ENCODE data around the gene GPBP1L1. TPM values are rescaled to one million over a fixed set of nuclear protein-coding genes. Genes with fewer than 3 reads are reported as not detected.

Gene GPBP1L1
- total and polyA plus RNA-seq, 2 of the 13 experiments (the other 11 are each of a cell fraction or from before 2014, with no cell fraction given): 45.9 to 86.1 TPM

- H2AFZ ChIP-seq (ENCODE audit: low read length): no peak overlapping the region
- intact Hi-C loops (cut with micrococcal nuclease; ENCODE audit: unreplicated experiment) (no loop called here), in situ Hi-C loops (cut with HindIII; ENCODE audit: extremely low pct_ligation_motif_present, low pct_unique_long_range_greater_than_20kb) (no loop called here)
- TF ChIP-seq MAZ (IDR thresholded peaks at IDR 0.05; ENCODE audit: borderline replicate concordance, low read depth, low read length) (no peak), MAZ (CRISPR knock-in tag; IDR thresholded peaks at IDR 0.05; ENCODE audit: low read depth) (no peak), SMAD3 (CRISPR knock-in tag; IDR thresholded peaks at IDR 0.05) (no peak), HES4 (CRISPR knock-in tag; IDR thresholded peaks at IDR 0.05; ENCODE audit: borderline replicate concordance) (no peak), HNF4A (CRISPR knock-in tag; IDR thresholded peaks at IDR 0.05) (no peak), DMTF1 (CRISPR knock-in tag; IDR thresholded peaks at IDR 0.05) (no peak)
- ChIA-PET POLR2A (interaction anchor here (1.6 kb wide), 1 partner anchor 20 kb away, joined by 3 read pairs; no protein-coding TSS in a partner anchor), CTCF (ENCODE audit: low intra/inter-chr PET ratio, low total read pairs) (no interaction called here)
- peaks cover 96% of the 10 kb centered on the region for H3K79me2 ChIP-seq (ENCODE audit: insufficient read depth, low read length)
- peaks cover 89% of the 10 kb centered on the region for H4K20me1 ChIP-seq (ENCODE audit: insufficient read depth, low read length)
- H3K27ac ChIP-seq (ENCODE audit: extremely low read length, insufficient read depth, low read length): no peak overlapping the region
- FAIRE-seq (no peak), DNase-seq (ENCODE audit: low spot score) (no peak), ATAC-seq (no peak)
- H3K4me2 ChIP-seq (ENCODE audit: low read depth, low read length): no peak overlapping the region
- no peak overlapping the region for H3K9ac ChIP-seq (ENCODE audit: insufficient read depth, low read depth, low read length)
- H3K36me3 ChIP-seq (replicated peaks in 1 of 2; ENCODE audit: control insufficient read depth in 1 of 2, insufficient read depth in 2 of 2, low read length in 2 of 2): peaks cover 0 to 7% of the 10 kb centered on the region in 2 experiments; a peak in 1 of 5 replicates
- H3K4me3 ChIP-seq (replicated peaks in 1 of 3; ENCODE audit: insufficient read depth in 1 of 3, low read depth in 2 of 3, low read length in 3 of 3): no peak overlapping the region
- no peaks in the 10 kb centered on the region for H3K9me3 ChIP-seq (ENCODE audit: low read length)
- peaks cover 24% of the 10 kb centered on the region for H3K4me1 ChIP-seq (ENCODE audit: insufficient read depth, low read length)
- whole genome bisulfite sequencing (ENCODE audit: low lambda C conversion rate): 96% methylated on average over 8 of the region's 8 CpGs
- BruUV-seq (replicated peaks): no TSS peak
- H3K27me3 ChIP-seq (ENCODE audit: control insufficient read depth in 1 of 2, insufficient read depth in 2 of 2, low read length in 2 of 2): no peaks in the 10 kb centered on the region
Observed at GRCh38 chr1:45667321-45668111, 18.8 kb downstream of the GPBP1L1 start.
